H1 (cell line): Measurements from ENCODE around the gene QPCT. TPM values are rescaled to one million over a fixed set of nuclear protein-coding genes. Genes with fewer than 3 reads are reported as not detected.

Experiments used
- CTCF ChIA-PET: fragments of 300-600 bp; sonication (Branson Sonifier 250); formaldehyde crosslinking; loops from one replicate; lab custom pipeline; 2021; ENCODE audit not compliant: partially characterized antibody; lab: Charles Lee
- POLR2A ChIA-PET: fragments of 300-600 bp; sonication (Branson Sonifier 250); formaldehyde crosslinking; loops from one replicate; lab custom pipeline; 2021; ENCODE audit warnings: inconsistent platforms; ENCODE audit not compliant: partially characterized antibody; lab: Charles Lee
- DNase-seq, 2 experiments: peaks; one replicate each; pipeline versions ENCODE4 v3.0.0 to v3.0.0-alpha.2; 2010 to 2022; ENCODE audit warnings: low spot score in 2 of 2, low read depth in 1 of 2, mixed read lengths in 1 of 2
- FAIRE-seq: peaks from 2 replicates; lab custom pipeline; 2011; peaks lifted over from hg19 to GRCh38; lab: Jason Lieb, UNC
- H2AFZ ChIP-seq: 2 replicates; pipeline ENCODE4 v1.8.1; 2012; ENCODE audit warnings: low read length, inconsistent platforms
- H2AK5ac ChIP-seq: 2 replicates; pipeline ENCODE4 v1.6.1; 2013; ENCODE audit warnings: low read depth, low read length
- H2BK120ac ChIP-seq: replicated peaks from 2 replicates; pipeline ENCODE3; 2013; ENCODE audit warnings: low read depth, low read length, inconsistent platforms
- H2BK12ac ChIP-seq: 2 replicates; pipeline ENCODE4 v1.6.1; 2013; ENCODE audit warnings: low read depth, low read length
- H2BK15ac ChIP-seq: 2 replicates; pipeline ENCODE4 v1.6.1; 2013; ENCODE audit warnings: low read length
- H2BK20ac ChIP-seq: 2 replicates; pipeline ENCODE4 v1.6.1; 2013; ENCODE audit warnings: low read length
- H2BK5ac ChIP-seq: 2 replicates; pipeline ENCODE4 v1.6.1; 2013; ENCODE audit warnings: low read depth, low read length
- H3K14ac ChIP-seq: 2 replicates; pipeline ENCODE4 v1.6.1; 2013; ENCODE audit warnings: inconsistent platforms; ENCODE audit not compliant: insufficient read length
- H3K18ac ChIP-seq: 2 replicates; pipeline ENCODE4 v1.6.1; 2013; ENCODE audit warnings: low read length; ENCODE audit errors: extremely low read depth
- H3K23ac ChIP-seq: 2 replicates; pipeline ENCODE4 v1.6.1; 2013; ENCODE audit warnings: inconsistent platforms; ENCODE audit not compliant: insufficient read length
- H3K23me2 ChIP-seq: 2 replicates; pipeline ENCODE4 v1.6.1; 2013; ENCODE audit warnings: low read depth, low read length
- H3K27ac ChIP-seq: 2 replicates; pipeline ENCODE4 v1.6.1; 2011; ENCODE audit warnings: low read depth, low read length, inconsistent platforms
- H3K27me3 ChIP-seq, 4 experiments: replicated peaks in 1 of 4; 1 replicate in 1 of 4; 2 replicates in 3 of 4; pipeline versions ENCODE4 v1.6.1 to v1.8.1; 2011 to 2013; ENCODE audit warnings: low read length in 3 of 4, mild to moderate bottlenecking in 3 of 4, inconsistent platforms in 2 of 4, mixed read lengths in 2 of 4, moderate library complexity in 1 of 4; ENCODE audit not compliant: control insufficient read depth in 3 of 4, insufficient read depth in 3 of 4; ENCODE audit errors: extremely low read depth in 1 of 4
- H3K36me3 ChIP-seq, 4 experiments: 2 replicates each; pipeline versions ENCODE4 v1.6.1 to v1.8.1; 2011 to 2013; ENCODE audit warnings: mild to moderate bottlenecking in 4 of 4, low read length in 3 of 4, moderate library complexity in 2 of 4, control low read depth in 1 of 4, inconsistent platforms in 1 of 4; ENCODE audit not compliant: insufficient read depth in 4 of 4, control insufficient read depth in 2 of 4
- H3K4ac ChIP-seq: replicated peaks from 2 replicates; pipeline ENCODE3; 2013; ENCODE audit warnings: low read length, low read depth, mixed read lengths, inconsistent platforms; ENCODE audit not compliant: insufficient read length
- H3K4me1 ChIP-seq, 4 experiments: replicated peaks in 1 of 4; 1 replicate in 1 of 4; 2 replicates in 3 of 4; pipeline versions ENCODE4 v1.6.1 to v1.8.1; 2011 to 2013; ENCODE audit warnings: low read length in 3 of 4, inconsistent platforms in 2 of 4, mixed read lengths in 1 of 4; ENCODE audit not compliant: insufficient read depth in 4 of 4, control insufficient read depth in 3 of 4
- H3K4me2 ChIP-seq, 2 experiments: 2 replicates each; pipeline versions ENCODE4 v1.6.1 to v1.8.1; 2011 to 2013; ENCODE audit warnings: low read depth in 2 of 2, low read length in 2 of 2, control low read depth in 1 of 2, inconsistent platforms in 1 of 2, mild to moderate bottlenecking in 1 of 2; ENCODE audit not compliant: insufficient read depth in 1 of 2
- H3K4me3 ChIP-seq, 4 experiments: fragments of 200-600, 300-600 bp in 1 of 4; sonication (generic), shearing (Covaris generic), sonication (Bioruptor Twin) in 1 of 4; 2 replicates each; pipeline versions ENCODE4 v1.5.1 to v1.8.1; 2011 to 2016; ENCODE audit warnings: low read length in 4 of 4, low read depth in 3 of 4, control low read depth in 2 of 4, inconsistent platforms in 2 of 4, mild to moderate bottlenecking in 2 of 4, mixed read lengths in 1 of 4, moderate library complexity in 1 of 4; ENCODE audit not compliant: insufficient read depth in 2 of 4; ENCODE audit errors: extremely low read depth in 1 of 4
- H3K56ac ChIP-seq: replicated peaks from 2 replicates; pipeline ENCODE3; 2013; ENCODE audit warnings: low read depth, mild to moderate bottlenecking, mixed read lengths, low read length, inconsistent platforms; ENCODE audit not compliant: insufficient read length
- H3K79me1 ChIP-seq: 2 replicates; pipeline ENCODE4 v1.6.1; 2013; ENCODE audit warnings: low read depth, low read length, control low read depth
- H3K79me2 ChIP-seq, 2 experiments: 2 replicates each; pipeline versions ENCODE4 v1.6.1 to v1.8.1; 2012 to 2013; ENCODE audit warnings: low read length in 2 of 2, mild to moderate bottlenecking in 2 of 2, inconsistent platforms in 1 of 2; ENCODE audit not compliant: insufficient read depth in 2 of 2, control insufficient read depth in 1 of 2
- H3K9ac ChIP-seq, 4 experiments: replicated peaks in 1 of 4; 1 replicate in 1 of 4; 2 replicates in 3 of 4; pipeline versions ENCODE4 v1.6.1 to v1.8.1; 2011 to 2013; ENCODE audit warnings: low read depth in 3 of 4, low read length in 3 of 4, control low read depth in 2 of 4, mild to moderate bottlenecking in 2 of 4, moderate library complexity in 2 of 4, inconsistent platforms in 1 of 4; ENCODE audit errors: extremely low read depth in 1 of 4
- H3K9me3 ChIP-seq, 2 experiments: 2 replicates each; pipeline versions ENCODE4 v1.6.1 to v1.8.1; 2012 to 2013; ENCODE audit warnings: mild to moderate bottlenecking in 2 of 2, moderate library complexity in 2 of 2, control low read depth in 1 of 2, inconsistent platforms in 1 of 2, low read depth in 1 of 2, low read length in 1 of 2, mixed read lengths in 1 of 2; ENCODE audit not compliant: insufficient read depth in 2 of 2
- H4K20me1 ChIP-seq, 2 experiments: replicated peaks in 1 of 2; 2 replicates each; pipeline versions ENCODE3 to v1.8.1; 2011 to 2013; ENCODE audit warnings: inconsistent platforms in 2 of 2, low read length in 2 of 2, mild to moderate bottlenecking in 1 of 2; ENCODE audit not compliant: insufficient read depth in 2 of 2, control insufficient read depth in 1 of 2
- H4K5ac ChIP-seq: 2 replicates; pipeline ENCODE4 v1.6.1; 2013; ENCODE audit warnings: low read length, low read depth, mixed read lengths, inconsistent platforms; ENCODE audit not compliant: insufficient read length
- H4K8ac ChIP-seq: 2 replicates; pipeline ENCODE4 v1.8.0; 2013; ENCODE audit warnings: mild to moderate bottlenecking, moderate library complexity, low read length, inconsistent platforms; ENCODE audit not compliant: insufficient read depth; ENCODE audit errors: extremely low read depth
- H4K91ac ChIP-seq: replicated peaks from 2 replicates; pipeline ENCODE3; 2013; ENCODE audit warnings: low read length, mixed read lengths, inconsistent platforms; ENCODE audit not compliant: insufficient read length
- BACH1 ChIP-seq: IDR thresholded peaks from 2 replicates; pipeline ENCODE4 v1.6.1; 2012; ENCODE audit warnings: low read length, improper control_type of control experiment
- JUND ChIP-seq: IDR thresholded peaks from 2 replicates; pipeline ENCODE4 v1.6.1; 2011; ENCODE audit warnings: mild to moderate bottlenecking, improper control_type of control experiment, low read length
- WGBS, 2 experiments: shearing (Covaris generic) in 1 of 2; methylation state at CpG; one replicate each; pipeline versions ENCODE4 v1.1.6 to v1.1.7; 2013 to 2015; ENCODE audit warnings: low lambda C conversion rate in 2 of 2, mixed read lengths in 2 of 2, inconsistent platforms in 1 of 2, low coverage in 1 of 2, missing lambda C conversion rate in 1 of 2; ENCODE audit not compliant: insufficient replicate concordance in 2 of 2, insufficient coverage in 1 of 2, insufficient read length in 1 of 2; ENCODE audit errors: extremely low coverage in 1 of 2, missing lambda C conversion rate in 1 of 2; 5-methylcytosine and 5-hydroxymethylcytosine counted together
- polyA plus RNA-seq, 7 experiments: library from polyadenylated mRNA; depleted of rRNA in 3 of 7; stranded (reverse) in 5 of 7; unstranded in 2 of 7; fragments of >200 nt in 5 of 7; fragments of 200-250 nt in 2 of 7; gene quantifications; 1 replicate in 5 of 7; 2 replicates in 1 of 7; 4 replicates in 1 of 7; pipeline versions ENCODE4 v1.2.1 to v1.2.3, GENCODE V29; 2011 to 2013; ENCODE audit warnings: missing spikeins in 2 of 7, mixed read lengths in 2 of 7
- total RNA-seq: library from RNA; stranded (reverse); fragmentation: NEBNext Ultra II Directional; extraction: Animal tissue kit (Norgen Biotek cat#: 25700); gene quantifications from 2 replicates; pipeline ENCODE4 v1.2.1, GENCODE V29; 2021

Gene QPCT
- total and polyA plus RNA-seq, 2 of the 8 experiments (the other 6 are each of a cell fraction or from before 2014, with no cell fraction given): 4.0 to 4.3 TPM

- Histone ChIP-seq H3K9ac (no peak overlapping the region), H4K20me1 (no peaks in the 10 kb centered on the region), H4K91ac (no peak overlapping the region), H4K8ac (no peak overlapping the region), H2BK15ac (no peak overlapping the region), H3K79me1 (no peaks in the 10 kb centered on the region), H3K4me1 (no peaks in the 10 kb centered on the region), H2AFZ (no peak overlapping the region), H3K79me2 (no peaks in the 10 kb centered on the region), H3K18ac (no peak overlapping the region), H2BK20ac (no peak overlapping the region), H3K23me2 (no peaks in the 10 kb centered on the region), H3K4me2 (no peak overlapping the region), H3K4ac (no peak overlapping the region), H3K36me3 (no peaks in the 10 kb centered on the region), H3K14ac (no peak overlapping the region), H3K23ac (no peak overlapping the region), H4K5ac (no peak overlapping the region), H3K27me3 (no peaks in the 10 kb centered on the region), H3K4me3 (no peak overlapping the region), H2BK12ac (no peak overlapping the region), H2AK5ac (no peak overlapping the region), H2BK5ac (no peak overlapping the region), H2BK120ac (no peak overlapping the region), H3K9me3 (no peaks in the 10 kb centered on the region), H3K56ac (no peak overlapping the region), H3K27ac (no peak overlapping the region)
- FAIRE-seq (no peak), DNase-seq (no peak)
- TF ChIP-seq BACH1 (no peak), JUND (no peak)
- 86% methylated on average over 4 of the region's 4 CpGs; no CpG with 5 or more reads in 1 of the 2 experiments for WGBS, 2 experiments
- ChIA-PET POLR2A (no interaction called here), CTCF (interaction anchor here (0.6 to 8.5 kb wide), 6 partner anchors 13 to 418 kb away, joined by 3 to 132 read pairs (median 4); no protein-coding TSS in a partner anchor)
Measured at GRCh38 chr2:37417321-37417720, 72.9 kb downstream of the QPCT start.
